Measurements from ENCODE around the gene GALNT10.

The GALNT10 gene

GRCh38 chr5:154329519-154330040 lies 139.0 kb downstream of the GALNT10 start:
- no peak for DNase-seq

GRCh38 chr5:154330097-154330667 lies 139.6 kb downstream of the GALNT10 start:
- no peak for DNase-seq

GRCh38 chr5:154331232-154331631 lies 140.7 kb downstream of the GALNT10 start:
- no peak for DNase-seq

DNA sequence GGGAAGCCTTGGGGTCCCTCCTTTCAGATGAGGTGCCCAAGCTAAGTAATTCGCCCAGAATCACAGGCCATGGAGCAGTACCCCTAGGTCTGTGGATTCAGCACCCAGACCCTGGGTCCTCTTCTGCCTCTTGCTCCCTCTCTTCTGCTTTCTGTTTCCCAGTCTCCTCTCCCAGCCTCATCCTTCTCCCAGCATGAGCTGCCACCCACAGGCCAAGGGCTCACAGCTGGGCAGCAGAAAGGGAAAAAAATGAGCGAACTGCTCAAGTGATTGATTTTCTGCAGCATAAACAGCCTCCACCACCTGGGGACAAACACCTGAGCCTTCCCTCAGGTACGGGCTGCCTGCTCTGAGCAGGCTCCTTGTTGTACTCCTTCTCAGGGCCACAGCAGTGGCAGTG lies 141.4 kb downstream of the GALNT10 start:
- no peak for DNase-seq

- DNase-seq: no peak
Observed at GRCh38 chr5:154332451-154332850, 141.9 kb downstream of the GALNT10 start.

- DNase-seq: no peak
Observed at GRCh38 chr5:154333016-154333415, 142.5 kb downstream of the GALNT10 start.

GRCh38 chr5:154334406-154335064 lies 144.0 kb downstream of the GALNT10 start:
- no peak for DNase-seq

GRCh38 chr5:154335065-154335448 lies 144.5 kb downstream of the GALNT10 start:
- DNase-seq: no peak

DNA sequence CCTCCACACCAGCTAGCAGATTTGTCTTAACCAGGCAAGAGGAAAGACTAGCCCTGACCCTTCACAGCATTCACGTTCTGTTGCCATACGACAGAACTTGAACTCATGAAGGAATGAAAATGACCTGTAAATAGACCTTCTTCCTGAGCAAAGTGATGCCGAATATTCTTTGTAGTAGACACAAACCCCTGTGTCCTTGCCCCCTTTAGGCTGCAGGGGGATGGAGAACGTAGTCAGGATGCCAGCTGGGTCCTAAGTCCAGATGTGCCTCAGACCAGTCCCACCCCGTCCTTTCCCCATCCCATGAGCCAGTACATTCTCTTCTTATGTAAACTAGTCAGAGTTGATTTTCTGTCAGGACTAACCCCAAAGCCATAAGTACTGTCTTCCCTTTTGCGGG lies 151.1 kb downstream of the GALNT10 start:
- no peak for DNase-seq

- DNase-seq: no peak
Observed at GRCh38 chr5:154342211-154342610, 151.7 kb downstream of the GALNT10 start.

- DNase-seq: no peak
Observed at GRCh38 chr5:154342963-154343362, 152.4 kb downstream of the GALNT10 start.

- no peak for DNase-seq
Observed at GRCh38 chr5:154344461-154344860, 153.9 kb downstream of the GALNT10 start.

GRCh38 chr5:154345255-154345952 lies 154.9 kb downstream of the GALNT10 start:
- no peak for DNase-seq

GRCh38 chr5:154346427-154346826 lies 155.9 kb downstream of the GALNT10 start:
- DNase-seq: no peak

GRCh38 chr5:154349626-154350264 lies 159.2 kb downstream of the GALNT10 start:
- DNase-seq: no peak

DNA sequence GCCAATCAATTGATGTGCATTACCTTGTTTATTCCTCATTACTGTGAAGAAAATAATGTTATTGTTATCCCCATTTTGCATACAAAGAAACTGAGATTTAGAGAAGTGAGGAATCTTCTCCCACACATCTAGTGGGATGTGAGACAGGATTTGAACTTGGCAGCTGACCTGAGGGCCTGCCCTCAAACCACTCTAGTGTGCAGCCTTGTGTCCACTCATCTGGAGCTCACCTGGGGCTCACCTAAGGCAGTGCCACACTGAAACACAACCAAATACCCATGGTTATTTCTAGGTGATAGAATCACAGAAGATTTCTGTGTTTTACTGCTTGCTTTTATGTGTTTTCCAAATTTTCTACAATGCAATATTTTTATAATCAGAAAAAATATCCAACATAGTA lies 160.6 kb downstream of the GALNT10 start:
- DNase-seq: no peak

DNA sequence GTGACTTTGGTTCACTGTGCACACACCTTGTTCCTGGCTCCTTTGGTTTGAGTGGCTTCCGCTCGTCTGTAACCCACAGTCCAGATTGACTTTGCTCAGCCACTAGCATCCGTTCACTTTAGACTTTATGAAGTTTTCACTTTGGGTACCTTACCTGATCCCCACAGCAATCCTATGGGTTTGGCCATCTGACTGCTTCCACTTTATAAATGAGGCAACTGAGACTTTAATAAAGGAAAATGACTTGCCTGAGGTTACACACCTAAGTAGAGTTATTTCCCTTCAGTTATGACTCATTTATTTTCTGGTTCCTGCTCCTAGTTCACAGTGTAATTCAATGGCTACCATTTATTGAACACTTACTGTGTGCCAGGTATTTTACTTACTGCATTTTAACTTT lies 161.0 kb downstream of the GALNT10 start:
- DNase-seq: no peak

- no peak for DNase-seq
Observed at GRCh38 chr5:154352960-154353548, 162.5 kb downstream of the GALNT10 start.

- DNase-seq: no peak
Observed at GRCh38 chr5:154355129-154355611, 164.6 kb downstream of the GALNT10 start.

- DNase-seq: peak; percentile 37
Observed at GRCh38 chr5:154356020-154356655, 165.6 kb downstream of the GALNT10 start.

GRCh38 chr5:154356958-154357357 lies 166.4 kb downstream of the GALNT10 start:
- DNase-seq: no peak

- peak; percentile 62 for DNase-seq
Observed at GRCh38 chr5:154358516-154359220, 168.1 kb downstream of the GALNT10 start.

All from NCI-H1105 treated with DMSO at 0.1 percent for 48 hours (cell line).